HG02885 (cell line): ENCODE measurements around the gene SLC24A4.

Source experiments
- ATAC-seq: cut with Tn5 transposase; IDR thresholded peaks from one replicate; pipeline ENCODE4 v1.9.1; 2021; ENCODE audit warnings: mild to moderate bottlenecking; ENCODE audit not compliant: unreplicated experiment, poor library complexity

Gene SLC24A4

DNA sequence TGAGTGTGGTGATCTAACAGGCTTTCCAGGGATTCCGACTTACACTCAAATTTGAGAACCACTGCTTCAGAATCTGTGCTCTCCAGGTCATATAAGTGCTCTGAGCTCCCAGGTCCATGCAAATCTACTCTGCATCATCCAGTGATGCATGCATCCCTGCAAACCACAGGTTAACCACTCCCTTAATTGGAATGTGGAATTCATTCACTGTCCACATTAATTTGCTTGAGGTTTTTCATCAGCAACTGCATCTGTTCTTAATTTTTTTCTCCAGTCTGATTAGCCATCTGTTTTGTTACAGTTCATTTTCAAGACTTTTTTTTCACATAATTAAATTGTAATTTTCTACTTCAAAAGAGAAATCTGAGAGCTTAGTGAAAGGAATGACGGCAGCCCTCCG lies 147.2 kb downstream of the SLC24A4 start:
- ATAC-seq: no peak

DNA sequence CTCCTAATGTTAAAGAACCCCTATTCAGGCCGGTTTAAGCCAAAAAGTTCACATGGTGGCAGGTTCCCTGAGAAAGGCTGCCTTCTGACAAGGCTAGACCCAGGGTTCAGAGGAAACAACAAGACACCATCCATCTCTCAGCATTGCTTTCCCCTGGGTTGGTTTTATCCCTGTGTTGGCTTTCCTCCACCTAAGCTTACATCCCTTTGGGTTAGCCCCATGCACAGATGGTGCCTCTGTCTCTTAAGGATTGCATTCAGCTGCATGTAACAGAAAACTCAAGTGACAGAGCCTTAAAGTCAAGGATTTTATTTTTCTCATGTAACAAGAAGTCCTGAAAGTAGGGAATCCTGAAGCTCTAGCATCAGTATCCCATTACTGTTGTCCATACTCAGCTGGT lies 147.8 kb downstream of the SLC24A4 start:
- no peak for ATAC-seq

DNA sequence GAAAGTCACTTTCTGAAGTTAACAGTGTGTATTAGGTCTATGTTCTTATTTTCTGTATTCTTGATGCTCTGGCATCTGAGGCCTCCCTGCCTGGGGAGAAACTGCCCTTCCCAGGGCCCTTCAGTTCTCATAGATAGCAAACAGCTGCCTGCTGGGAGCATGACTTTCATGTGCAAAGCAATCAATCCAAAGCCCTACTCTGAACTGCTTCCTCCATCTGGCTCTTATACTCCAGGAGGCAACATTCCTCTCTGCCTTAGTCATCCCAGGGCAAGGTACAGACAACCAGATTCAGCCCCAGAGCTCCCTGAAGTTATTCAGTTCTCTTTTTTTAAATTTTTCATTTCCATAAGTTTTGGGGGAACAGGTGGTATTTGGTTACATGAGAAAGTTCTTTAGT lies 149.0 kb downstream of the SLC24A4 start:
- ATAC-seq: no peak

DNA sequence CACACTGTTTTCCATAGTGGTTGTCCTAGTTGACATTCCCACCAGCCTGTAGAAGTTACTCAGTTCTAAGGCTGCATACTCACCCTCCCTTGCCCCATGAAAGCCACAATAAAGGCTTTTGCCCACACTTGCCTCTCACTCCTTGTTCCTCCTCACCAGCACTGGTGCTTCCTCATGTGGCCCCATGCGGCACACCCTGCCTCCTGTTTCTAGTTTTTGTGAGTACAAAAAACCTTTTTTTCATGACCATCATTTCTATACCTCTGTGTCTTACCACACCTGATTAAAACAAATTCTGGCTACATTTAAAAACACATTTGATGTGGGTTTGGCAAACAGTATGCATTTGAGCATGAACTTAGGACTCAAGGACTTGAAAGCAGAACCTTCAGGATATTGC lies 149.9 kb downstream of the SLC24A4 start:
- no peak for ATAC-seq

DNA sequence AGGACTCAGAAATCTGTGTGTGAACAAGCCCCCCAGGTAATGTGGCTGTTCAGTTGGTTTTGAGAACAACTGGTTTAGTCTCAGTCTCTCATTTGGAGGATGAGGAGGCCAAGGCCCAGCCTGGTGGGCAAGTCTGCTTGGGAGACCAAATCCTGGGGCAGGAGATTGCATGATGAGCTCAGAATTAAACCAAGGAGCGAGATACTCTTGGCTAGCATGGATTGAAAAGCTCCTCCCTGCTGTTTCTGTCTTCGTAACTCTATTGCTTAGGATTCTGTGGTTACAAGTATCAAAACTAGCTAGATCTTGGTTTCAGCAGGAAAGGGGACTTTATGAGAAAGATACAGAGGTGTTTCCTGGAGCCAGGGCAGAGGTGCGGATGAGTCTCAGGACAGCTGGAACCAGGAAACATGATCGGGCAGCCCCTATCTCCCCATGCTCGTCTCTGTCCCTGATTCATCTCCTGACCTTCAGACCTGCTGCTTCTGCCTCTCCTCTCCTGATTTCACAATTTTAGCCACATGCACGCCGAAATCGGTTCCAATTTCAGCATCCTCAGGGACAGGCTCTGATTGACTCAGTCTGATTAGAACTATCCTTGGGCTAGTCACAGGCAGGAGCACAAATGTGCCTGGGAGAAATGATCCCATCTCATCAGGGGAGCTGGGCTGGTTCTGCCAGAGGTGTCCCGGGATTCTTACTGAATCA lies 150.4 kb downstream of the SLC24A4 start:
- no peak for ATAC-seq

DNA sequence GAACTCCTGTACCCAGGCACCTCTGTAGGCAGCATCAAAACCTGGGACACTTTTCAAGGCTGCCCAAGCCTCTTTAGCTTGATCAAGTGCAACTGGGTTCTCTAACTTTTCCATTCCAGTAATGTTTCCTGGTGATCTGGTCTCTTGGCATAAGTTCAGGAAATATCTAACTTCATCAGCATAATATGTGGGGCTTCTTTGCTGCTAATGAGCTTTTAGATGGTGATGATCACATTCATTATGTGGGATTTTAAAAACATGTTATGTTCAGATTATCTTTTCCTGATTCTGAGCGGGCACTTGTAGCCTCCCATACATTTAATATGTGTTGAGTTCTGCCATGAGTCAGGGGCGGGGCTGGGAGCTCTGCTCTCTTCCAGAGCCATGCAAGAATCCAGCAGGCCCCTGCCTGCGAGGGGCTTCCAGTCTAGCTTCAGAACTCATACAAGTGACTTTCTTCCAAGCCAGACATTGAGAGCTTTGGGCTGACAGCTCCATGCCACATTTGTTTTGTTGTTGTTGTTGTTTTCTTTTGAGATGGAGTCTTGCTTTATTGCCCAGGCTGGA lies 151.1 kb downstream of the SLC24A4 start:
- ATAC-seq: no peak

DNA sequence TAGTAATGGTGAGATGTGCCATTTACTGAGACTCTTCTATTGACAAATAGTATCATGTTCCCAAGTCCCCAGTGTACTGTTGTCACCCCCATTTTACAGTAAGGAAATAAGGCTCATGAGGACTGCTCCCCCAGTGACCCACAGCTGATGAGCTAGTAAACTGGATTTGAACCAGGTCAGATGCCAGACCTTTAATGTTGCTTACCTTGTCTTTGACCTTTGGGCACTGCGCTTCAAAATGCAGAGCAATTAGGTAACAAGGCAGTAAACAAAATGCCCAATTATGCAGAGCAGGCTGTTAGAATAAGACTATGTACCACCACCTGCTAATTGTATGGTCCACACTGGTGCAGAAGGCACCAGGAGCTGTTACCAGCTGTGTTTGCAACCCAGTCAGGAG lies 152.1 kb downstream of the SLC24A4 start:
- ATAC-seq: no peak

DNA sequence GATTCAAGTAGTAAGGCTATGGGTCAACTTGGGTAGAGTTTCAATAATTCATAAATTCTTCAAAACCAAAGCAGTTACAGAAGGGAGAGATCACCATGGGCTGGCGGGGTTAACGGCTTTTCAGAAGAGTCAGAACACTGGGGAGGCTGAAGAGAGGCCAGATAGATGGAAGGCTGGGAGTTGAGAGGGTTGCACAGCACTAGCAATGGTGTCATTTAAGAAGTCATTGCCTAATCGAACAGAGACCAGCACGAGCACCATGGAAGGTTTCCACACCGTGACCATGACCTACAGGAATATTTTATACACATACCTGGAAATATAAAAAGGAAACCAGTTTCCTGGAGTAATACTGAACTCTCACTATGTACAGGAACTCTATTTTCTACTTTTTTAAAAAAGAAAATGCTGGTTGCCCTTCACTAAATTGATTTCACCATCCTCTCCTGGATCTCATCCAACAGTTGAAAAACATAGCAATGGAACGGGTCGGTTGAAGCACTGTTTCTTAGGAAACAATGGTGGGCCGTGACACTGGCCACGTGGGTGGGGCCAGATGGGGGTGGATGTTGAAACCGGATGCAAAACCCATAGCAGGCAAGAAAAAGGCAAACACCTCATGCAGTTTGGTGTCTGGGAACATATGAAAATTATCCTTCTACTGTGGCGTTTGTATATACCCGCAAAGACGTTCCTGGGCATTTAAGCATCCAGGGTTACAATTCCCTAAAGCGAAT lies 152.7 kb downstream of the SLC24A4 start:
- ATAC-seq: no peak

DNA sequence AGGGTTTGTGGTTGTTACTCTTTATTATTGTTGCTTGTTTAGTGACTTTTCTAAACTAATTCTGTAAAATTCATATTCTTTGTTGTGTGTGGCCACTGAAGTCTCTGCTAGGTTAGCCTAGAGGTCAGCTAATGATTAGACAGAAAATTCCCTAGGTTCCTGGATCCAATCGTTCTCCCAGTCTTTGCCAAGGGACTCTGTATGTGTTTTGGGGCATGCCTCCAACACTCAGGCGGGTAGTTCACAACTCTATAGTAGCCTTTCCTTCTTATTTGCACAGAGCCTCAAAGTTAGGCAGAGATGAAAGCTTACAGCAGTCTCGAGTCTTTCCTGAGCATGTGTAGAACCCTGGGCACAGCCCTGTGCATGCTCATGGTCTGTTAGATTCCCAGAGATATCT lies 157.9 kb downstream of the SLC24A4 start:
- no peak for ATAC-seq

DNA sequence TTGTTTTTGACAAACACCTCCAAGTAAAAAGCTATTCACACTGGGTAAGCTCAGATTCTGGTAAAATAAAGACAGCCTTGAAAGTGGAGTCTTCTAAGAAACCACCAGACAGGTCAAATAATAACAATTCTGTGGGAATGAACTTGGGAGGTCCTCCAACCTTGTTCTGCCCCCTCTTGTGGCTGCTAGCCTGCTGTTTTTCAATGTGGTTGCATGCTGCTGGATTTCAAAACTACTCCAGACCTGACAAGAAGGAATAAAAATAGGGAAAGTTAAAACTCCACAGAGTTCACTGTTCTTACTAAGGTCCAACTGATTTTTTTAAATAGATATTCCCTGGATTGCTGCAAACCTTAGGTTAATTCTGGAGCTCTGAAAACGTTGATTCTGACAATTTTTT lies 158.4 kb downstream of the SLC24A4 start:
- no peak for ATAC-seq

DNA sequence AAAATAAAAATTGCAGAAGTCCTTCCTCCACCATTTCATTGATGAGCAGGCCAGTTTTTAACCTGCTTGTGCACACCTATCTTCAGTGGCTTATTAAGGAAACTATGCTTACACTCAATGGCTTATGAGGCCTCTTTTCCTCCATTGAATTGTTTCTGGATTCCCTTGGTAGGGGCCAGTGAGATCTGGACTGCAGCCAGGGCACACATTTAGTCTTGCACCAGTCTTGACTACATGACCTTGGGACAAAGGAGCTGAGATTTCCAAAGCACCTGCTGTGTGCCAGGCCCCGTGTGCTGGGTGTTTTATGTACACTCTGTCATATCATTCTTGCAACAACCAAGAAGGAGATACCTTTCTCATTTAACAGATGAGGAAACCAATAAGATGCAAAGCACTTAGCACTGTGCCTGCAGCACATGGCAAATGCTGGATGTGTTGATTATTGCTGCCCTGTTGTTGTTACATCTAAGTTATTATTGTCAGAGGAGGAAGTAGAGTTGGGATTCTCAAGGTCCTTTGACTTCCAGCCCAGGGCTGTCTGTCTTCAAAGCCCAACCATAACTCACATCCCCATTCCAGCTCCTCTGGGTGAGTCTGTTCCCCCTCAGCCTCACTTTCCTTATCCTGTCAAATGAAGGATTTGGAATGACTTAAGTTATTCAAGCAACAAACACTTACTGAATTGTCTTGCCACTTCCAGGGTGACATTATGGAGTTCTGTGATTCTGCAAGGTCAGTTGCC lies 159.0 kb downstream of the SLC24A4 start:
- ATAC-seq: no peak

DNA sequence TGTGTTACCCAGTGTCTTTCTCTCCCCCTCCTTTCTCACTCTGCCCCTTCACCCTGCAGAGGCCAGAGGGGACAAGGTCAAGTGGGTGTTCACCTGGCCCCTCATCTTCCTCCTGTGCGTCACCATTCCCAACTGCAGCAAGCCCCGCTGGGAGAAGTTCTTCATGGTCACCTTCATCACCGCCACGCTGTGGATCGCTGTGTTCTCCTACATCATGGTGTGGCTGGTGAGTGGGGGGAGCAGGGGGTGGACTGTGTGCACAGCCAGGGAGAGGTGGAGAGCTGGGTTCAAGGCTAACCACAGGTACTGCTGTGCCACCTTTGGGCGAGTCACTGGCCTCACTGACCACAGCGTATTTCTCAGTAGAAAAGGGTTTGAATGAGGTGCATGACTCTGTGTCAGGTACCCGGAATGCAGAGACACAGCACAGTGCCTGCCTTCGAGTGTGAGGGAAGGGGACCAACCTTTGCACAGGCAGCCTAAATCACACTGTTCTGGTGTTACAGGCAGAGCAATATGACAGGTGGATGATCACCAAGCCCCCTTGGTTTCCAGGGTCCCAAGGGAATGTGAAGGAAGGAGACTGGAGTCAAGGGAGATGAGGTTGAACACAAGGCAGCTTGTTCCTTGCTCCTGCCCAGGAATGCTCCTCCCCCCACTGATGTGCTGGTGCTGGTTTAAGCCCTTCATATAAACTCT lies 159.8 kb downstream of the SLC24A4 start:
- no peak for ATAC-seq

DNA sequence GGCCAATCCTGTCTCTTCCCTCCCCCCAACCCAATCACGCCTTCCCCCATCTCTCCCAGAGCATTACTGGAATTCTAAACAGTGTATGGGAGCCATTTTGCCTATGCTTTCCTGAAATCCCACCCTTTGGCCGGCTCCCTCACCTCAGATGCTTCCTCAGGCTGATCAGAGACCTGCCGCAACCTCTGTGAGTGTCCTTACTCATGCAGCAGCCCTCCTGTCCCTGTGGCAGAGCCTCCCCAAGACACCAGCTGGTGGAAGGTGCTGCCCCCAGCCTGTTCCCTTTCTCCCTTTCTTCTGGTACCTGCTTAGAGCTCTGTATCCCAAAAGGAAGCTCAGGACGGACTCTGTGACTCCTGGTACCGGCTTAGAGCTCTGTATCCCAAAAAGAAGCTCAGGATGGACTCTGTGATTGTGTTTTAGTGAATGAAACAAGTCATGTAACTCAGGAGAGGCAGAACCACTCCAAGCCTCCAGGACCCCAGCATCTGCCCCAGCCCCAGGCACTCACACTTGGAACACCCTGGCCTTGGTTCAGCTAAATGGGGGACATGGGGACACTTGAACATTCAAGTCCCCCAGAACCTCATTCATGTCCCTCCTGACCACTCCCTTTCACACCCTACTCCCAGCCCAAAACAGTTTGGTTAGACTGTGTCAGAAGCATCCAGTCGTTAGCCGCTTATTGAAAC lies 161.3 kb downstream of the SLC24A4 start:
- no peak for ATAC-seq

DNA sequence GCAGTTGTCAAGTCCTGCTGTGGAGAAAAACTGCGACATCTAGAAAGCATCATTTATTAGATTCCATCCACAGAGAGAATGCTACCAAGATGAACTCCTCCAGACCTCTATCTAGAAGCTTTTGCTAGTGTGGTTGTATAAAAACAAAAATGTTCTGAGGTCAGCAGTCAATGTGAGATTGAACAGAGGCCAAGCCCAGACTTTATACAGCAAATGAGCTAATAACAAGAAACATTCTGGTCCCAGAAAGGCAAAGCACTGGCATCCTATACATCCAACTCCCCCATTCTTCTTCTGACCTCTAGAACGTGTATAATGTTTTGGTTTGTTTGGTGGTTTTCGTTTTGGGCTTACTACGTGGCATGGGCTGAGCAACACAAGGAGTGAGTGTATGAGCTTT lies 163.9 kb downstream of the SLC24A4 start:
- ATAC-seq: no peak

DNA sequence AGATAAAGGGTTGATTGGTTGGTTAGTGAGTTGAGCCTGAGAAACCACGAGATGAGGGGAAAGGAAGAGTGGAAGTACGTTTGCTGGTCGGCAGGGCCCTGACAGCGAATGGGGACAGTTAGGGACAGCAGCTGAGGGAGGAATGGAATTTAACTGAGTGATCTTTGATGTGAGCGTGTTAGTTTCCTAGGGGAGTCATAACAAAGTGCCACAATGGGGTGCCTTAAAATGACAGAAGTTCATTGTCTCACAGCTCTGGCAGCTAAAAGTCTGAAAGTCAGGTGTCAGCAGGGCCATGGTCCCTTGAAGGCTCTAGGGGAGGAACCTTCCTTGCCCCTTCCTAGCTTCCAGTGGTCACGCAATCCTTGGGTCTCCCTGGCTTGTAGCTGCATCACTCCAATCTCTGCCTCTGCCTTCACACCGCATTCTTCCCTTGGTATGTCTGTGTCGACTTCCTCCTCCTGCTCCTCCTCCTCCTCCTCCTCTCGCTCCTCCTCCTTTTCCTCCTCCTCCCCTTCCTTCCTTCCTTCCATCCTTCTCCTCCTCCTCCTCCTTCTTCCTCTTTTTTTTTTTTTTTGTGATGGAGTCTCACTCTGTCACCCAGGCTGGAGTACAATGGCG lies 164.7 kb downstream of the SLC24A4 start:
- no peak for ATAC-seq

DNA sequence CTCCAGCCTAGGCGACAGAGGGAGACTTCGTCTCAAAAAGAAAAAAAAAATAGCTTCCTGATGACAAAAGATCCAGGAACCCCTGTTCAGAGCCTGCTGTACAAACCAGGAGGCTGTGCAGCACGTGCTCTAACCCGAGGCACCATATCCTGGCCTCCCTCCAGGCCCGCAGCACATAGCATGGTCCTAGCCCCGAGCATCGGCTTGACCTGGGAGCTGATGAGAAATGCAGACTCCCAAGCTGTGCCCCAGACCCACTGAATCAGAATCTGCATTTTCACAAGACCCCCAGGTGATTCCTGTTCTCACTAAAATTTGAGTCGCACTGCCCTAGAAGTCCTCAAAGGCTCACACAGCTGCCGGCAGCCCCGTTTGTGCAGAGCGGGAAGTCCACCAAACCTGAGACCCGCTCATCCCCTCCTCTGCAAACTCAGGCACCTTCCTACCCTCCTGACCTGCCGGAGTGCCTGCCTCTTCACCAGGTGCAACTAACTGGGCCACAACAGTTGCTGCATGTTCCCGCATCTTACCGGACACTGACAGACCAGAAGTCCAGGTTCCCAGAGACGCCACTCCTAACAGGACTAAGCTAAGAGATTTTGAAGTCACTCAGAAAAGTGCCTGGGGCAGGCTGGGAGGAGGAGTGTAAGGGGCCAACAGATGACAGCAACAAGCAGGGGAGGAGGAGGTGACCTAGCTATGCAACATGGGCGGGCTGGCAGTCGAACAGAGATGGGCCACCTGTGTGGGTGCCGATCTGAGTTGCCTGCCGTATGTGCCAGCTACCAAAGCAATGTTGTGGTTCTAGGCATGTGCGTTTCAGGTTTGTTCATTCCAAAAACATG lies 166.7 kb downstream of the SLC24A4 start:
- ATAC-seq: no peak

DNA sequence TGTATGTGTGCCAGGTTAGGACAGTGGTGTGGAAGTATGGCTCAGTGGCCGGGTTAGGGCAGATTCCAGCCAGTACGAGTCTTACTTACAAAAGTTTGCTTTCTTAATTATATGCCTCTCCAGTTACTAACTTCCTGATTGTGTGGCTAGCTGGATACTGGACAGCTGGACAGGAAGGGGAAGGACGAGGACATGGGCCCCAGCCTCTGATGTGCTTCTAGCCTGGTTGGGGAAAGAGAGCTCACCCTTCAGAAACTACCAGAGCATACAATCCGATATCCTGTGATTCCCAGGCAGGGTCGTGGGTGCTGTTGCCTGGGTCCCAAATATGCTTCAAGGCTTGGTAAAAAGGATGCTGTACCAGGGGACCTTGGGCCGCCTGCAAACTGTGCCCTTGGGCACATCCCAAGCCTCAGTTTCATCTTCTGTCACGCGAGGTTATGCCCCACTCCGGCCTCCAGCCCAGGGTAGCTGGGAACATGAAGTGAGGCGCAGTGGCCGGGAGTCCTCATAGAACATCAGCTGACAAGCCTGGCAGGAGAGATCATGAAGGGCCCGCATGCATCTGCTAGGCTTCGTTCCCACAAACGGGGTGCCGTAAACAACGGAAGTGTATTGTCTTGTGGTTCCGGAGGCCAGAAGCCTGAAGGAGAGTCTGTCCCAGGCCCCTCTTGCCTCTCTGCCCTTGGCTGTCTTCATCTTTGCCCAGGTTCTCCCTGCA lies 167.4 kb downstream of the SLC24A4 start:
- no peak for ATAC-seq

DNA sequence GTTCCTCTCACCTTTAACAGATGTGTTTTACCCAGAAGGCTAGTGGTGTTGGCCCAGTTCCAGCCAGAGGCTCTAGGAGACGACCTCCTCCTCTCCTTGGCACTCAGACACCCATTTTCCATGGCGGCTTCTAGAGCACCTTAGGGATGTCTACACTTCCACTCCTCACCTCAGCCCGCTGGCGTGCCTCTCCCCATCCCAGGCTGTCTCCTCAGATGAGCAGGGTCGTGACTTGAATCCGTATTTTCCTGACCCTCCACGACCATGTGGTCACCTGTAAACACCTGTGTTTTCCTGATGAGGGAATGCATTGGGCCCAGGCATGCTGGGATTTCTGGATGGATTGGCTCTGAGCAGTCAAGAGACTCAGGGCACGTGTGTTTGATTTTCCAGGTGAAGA lies 168.8 kb downstream of the SLC24A4 start:
- ATAC-seq: no peak
